Esophagus (tissue), 2 donors: ENCODE measurements around the gene ABCC11. TPM values are rescaled to one million over a fixed set of nuclear protein-coding genes. Genes with fewer than 3 reads are reported as not detected.

Experiments used
- H3K27ac ChIP-seq, 2 donors: one replicate each; pipeline ENCODE4 v1.5.1; 2013; ENCODE audit warnings: low read depth in 2 of 2, mild to moderate bottlenecking in 2 of 2, inconsistent platforms in 1 of 2, low read length in 1 of 2, moderate library complexity in 1 of 2
- H3K27me3 ChIP-seq, 2 donors: one replicate each; pipeline ENCODE4 v1.6.1; 2013; ENCODE audit warnings: low read length in 2 of 2, control low read depth in 1 of 2, mild to moderate bottlenecking in 1 of 2; ENCODE audit not compliant: insufficient read depth in 2 of 2, control insufficient read depth in 1 of 2
- H3K36me3 ChIP-seq, 2 donors: one replicate each; pipeline ENCODE4 v1.6.1; 2013; ENCODE audit warnings: low read length in 1 of 2; ENCODE audit not compliant: control insufficient read depth in 2 of 2, insufficient read depth in 2 of 2
- H3K4me1 ChIP-seq, 2 donors: one replicate each; pipeline ENCODE4 v1.6.1; 2013; ENCODE audit warnings: low read length in 1 of 2; ENCODE audit not compliant: control insufficient read depth in 2 of 2, insufficient read depth in 2 of 2
- H3K4me3 ChIP-seq, 2 donors: one replicate each; pipeline ENCODE4 v1.5.1; 2013; ENCODE audit warnings: low read length in 2 of 2, mild to moderate bottlenecking in 2 of 2, low read depth in 1 of 2, moderate library complexity in 1 of 2
- H3K9me3 ChIP-seq, 2 donors: one replicate each; pipeline ENCODE4 v1.6.1; 2013; ENCODE audit warnings: mild to moderate bottlenecking in 2 of 2, low read depth in 1 of 2, low read length in 1 of 2, moderate library complexity in 1 of 2; ENCODE audit not compliant: control insufficient read depth in 2 of 2, insufficient read depth in 1 of 2
- WGBS, 2 donors: extraction: QIAGEN DNeasy Blood & Tissue Kit; methylation state at CpG; one replicate each; pipeline ENCODE4 v1.1.7; 2013; 5-methylcytosine and 5-hydroxymethylcytosine counted together
- polyA plus RNA-seq, 2 donors: library from polyadenylated mRNA; stranded (reverse); fragments of 200-250 nt; gene quantifications; one replicate each; pipeline ENCODE4 v1.2.3, GENCODE V29; 2013
- donor health status: healthy with polysubstance abuse.
- donor health status: Bipolar disorder and iron deficiency.

The ABCC11 gene
- polyA plus RNA-seq, 2 donors = 0.08 TPM

DNA sequence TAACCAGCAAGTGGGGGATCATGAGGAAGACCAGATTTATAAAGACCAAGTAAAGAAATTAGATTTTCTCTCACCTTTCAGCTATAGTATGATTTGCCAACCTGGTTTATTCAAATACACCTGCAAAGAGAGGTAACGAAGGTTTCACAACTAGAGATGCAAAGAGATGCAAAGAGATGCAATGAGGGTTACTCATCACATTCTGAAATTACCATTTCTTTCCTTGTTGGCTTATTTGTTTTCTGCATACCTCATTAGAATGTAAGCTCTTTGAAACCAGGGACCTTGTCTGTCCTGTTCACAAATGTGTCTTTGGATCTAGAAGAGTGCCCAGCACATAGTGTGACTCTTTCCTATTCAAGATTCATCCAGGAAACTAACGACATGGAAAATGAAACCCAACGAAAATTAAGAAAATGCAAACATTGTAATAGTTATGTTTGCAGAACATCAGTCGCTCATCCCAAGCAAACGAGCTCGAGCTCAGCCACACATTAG, 12.2 kb downstream of the ABCC11 start:
- Histone ChIP-seq H3K36me3 (no peaks in the 10 kb centered on the region), H3K4me1 (no peaks in the 10 kb centered on the region), H3K27me3 (no peaks in the 10 kb centered on the region), H3K27ac (no peak overlapping the region), H3K4me3 (no peak overlapping the region), H3K9me3 (no peaks in the 10 kb centered on the region)
- 69 to 74% methylated on average over 6 of the region's 6 CpGs for WGBS, 2 donors

DNA sequence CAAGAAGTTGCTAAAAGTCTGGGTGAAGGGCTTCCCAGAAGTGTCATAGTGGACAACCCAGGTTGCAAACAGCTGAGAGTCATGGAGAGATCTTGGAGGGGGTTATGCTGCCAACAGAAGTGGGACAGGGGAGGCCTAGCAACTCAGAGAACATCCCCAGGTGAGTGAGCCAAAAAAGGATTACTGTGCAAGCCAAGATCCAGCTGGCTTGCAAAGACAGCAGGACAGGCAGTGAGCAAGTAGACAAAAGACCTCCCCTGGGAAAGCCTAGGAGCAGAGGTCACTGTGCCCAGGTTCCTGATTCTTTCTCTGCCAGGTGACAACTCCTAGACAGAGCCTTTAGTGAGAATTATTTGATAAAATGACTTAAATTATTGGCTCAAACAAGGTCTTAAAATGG, 12.7 kb downstream of the ABCC11 start:
- H3K27ac ChIP-seq = no peak overlapping the region
- H3K4me1 ChIP-seq = no peaks in the 10 kb centered on the region

DNA sequence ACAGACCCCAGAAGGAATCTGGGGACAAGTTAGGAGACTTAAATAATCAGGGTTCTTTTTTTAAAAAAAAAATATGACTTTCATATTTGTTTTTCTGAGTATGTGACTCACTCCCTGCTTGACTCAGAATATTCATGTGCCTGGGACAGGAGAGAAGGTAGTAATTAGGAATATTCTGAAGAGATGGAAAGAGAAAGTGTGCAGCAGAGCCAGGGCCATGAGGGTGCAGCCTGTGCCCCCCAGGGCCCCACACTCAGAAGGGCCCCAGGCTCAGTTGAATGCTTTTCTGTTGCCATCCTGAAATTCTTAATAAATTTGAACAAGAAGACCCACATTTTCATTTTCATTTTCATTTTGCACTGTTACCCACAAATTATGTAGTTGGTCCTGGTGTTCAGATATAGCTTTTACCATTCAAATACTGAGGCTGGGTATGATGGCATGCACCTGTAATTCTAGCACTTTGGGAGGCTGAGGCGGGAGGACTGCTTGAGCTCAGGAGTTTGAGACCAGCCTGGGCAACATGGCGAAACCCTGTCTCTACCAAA, 14.8 kb downstream of the ABCC11 start:
- WGBS, 2 donors = 95 to 98% methylated on average over 2 of the region's 2 CpGs
- Histone ChIP-seq H3K36me3 (no peaks in the 10 kb centered on the region), H3K27me3 (no peaks in the 10 kb centered on the region), H3K27ac (no peak overlapping the region), H3K9me3 (no peaks in the 10 kb centered on the region), H3K4me1 (no peaks in the 10 kb centered on the region), H3K4me3 (no peak overlapping the region)

More for the DNA sequence above, 12.7 kb downstream of the ABCC11 start:
- Histone ChIP-seq H3K4me3 (no peak overlapping the region), H3K9me3 (no peaks in the 10 kb centered on the region), H3K36me3 (no peaks in the 10 kb centered on the region), H3K27me3 (no peaks in the 10 kb centered on the region)

DNA sequence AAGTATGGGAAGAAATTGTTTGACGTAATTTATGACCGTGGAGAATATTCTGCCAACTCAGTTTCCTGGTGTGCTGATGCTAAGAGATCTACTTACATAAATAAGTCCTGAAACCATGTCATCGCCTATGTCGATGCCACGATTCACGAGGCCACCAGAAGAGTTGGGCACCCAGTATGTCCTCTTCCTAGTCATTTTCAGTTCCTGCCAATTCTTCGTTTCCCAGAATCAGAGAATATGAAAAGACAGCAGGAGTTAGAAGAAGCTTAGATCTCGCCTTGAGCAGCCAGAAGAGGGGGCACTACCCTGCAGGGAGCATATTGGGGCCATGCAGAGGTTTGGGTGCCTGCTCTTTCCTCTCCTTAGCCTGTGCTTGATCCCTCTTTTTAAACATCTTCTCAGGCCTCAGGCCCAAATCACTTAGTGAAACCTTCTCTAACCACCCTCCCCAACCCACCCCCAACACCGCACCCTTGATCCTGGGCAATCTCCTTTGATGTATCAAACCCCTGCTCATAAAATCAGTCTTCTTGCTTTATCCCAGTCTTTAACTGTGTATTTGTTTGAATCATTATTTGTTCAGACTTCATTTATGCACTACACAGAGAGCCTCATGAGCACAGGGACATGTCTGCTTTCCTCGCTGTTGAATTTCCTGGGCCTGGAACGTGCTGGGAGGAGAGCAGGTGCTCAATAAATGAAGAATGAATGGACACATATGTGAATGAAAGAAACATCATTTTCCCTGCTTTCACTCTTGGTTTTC, 15.4 kb downstream of the ABCC11 start:
- no peaks in the 10 kb centered on the region for H3K9me3 ChIP-seq
- H3K27me3 ChIP-seq = no peaks in the 10 kb centered on the region
- no peaks in the 10 kb centered on the region for H3K4me1 ChIP-seq
- no peak overlapping the region for H3K4me3 ChIP-seq
- H3K36me3 ChIP-seq = no peaks in the 10 kb centered on the region
- no peak overlapping the region for H3K27ac ChIP-seq
- 70 to 74% methylated on average over 11 of the region's 11 CpGs for WGBS, 2 donors

DNA sequence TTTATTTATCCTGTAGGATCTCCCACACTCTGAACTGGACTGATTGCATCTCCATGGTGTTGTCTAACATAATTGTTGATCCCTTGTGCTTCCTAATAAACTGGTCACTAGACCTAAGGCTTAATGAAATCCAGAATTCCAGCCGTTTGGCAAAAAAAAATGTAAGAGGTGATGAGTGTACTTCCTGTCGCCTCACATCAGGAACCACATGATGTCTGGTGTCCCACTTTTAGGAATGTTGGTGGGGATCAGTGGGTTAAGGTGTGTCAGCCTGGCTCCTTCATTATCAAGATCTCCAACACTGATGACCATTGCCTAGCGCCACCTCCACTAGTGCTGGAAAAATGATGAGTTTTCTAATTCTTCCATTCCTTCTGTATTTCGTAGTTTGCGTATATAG, 21.9 kb downstream of the ABCC11 start:
- Histone ChIP-seq H3K36me3 (no peaks in the 10 kb centered on the region), H3K9me3 (no peaks in the 10 kb centered on the region), H3K27ac (no peak overlapping the region), H3K4me3 (no peak overlapping the region), H3K27me3 (no peaks in the 10 kb centered on the region), H3K4me1 (no peaks in the 10 kb centered on the region)
- 82 to 85% methylated on average over 5 of the region's 5 CpGs for WGBS, 2 donors

DNA sequence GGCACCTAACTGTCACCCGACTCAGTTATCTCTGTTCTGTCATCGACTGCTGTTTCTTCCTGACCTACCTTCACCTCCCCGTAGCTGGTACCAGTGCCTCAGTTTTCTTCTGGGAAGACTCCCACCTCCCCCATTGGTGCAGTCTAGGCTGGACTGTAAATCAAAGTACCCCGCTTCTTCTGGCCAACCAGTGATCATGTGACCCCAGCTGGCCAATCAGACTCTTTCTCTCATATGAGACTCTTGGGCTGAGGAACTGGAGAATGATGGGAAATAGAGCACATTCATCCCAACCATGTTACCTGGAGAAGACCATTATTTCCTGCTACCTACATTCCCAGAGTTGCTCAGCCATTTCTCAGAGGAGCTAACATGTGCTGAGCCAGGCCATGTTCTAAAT, 23.8 kb downstream of the ABCC11 start:
- Histone ChIP-seq H3K27me3 (no peaks in the 10 kb centered on the region), H3K4me3 (no peak overlapping the region), H3K27ac (no peak overlapping the region), H3K9me3 (no peaks in the 10 kb centered on the region), H3K4me1 (no peaks in the 10 kb centered on the region), H3K36me3 (no peaks in the 10 kb centered on the region)
- WGBS, 2 donors = 95 to 100% methylated on average over 4 of the region's 4 CpGs

DNA sequence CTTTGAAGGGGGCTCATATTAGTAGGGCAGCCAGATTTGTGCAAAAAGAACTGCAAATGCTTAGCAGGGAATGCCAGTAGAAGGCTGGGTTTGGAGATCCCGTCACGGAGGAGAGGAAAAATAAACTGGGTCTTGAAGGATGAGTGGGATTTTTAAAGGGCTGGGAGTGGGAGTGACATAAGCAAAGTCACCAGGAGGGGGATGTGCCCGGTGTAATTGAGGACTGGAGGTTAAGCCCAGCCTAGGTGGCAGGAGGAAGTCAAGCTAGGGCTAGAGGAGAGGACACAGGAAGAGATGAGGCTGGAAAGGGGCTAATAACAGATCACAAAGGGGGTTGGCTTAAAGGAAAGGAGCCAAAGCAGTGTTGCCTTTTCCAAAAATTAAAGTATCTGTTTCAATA, 26.4 kb downstream of the ABCC11 start:
- H3K27me3 ChIP-seq = no peaks in the 10 kb centered on the region
- H3K36me3 ChIP-seq = no peaks in the 10 kb centered on the region
- no peak overlapping the region for H3K27ac ChIP-seq
- no peaks in the 10 kb centered on the region for H3K9me3 ChIP-seq
- no peak overlapping the region for H3K4me3 ChIP-seq
- WGBS, 2 donors = 67 to 79% methylated on average over 3 of the region's 3 CpGs
- no peaks in the 10 kb centered on the region for H3K4me1 ChIP-seq

DNA sequence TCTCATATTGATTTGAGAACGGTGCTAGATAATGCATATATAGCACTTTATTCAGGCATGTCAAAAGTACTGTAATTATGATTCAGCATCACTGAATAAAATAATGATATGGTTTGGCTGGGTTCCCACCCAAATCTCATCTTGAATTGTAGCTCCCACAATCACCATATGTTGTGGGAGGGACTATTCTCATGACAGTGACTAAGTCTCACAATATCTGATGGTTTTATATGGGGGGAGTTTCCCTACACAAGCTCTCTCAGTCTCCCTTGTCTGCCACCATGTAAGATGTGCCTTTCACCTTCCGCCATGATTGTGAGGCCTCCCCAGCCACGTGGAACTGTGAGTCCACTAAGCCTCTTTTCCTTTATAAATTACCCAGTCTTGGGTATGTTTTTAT, 28.9 kb downstream of the ABCC11 start:
- Histone ChIP-seq H3K36me3 (no peaks in the 10 kb centered on the region), H3K27ac (no peak overlapping the region)
- 83% methylated on average over 3 of the region's 3 CpGs for WGBS, 2 donors

DNA sequence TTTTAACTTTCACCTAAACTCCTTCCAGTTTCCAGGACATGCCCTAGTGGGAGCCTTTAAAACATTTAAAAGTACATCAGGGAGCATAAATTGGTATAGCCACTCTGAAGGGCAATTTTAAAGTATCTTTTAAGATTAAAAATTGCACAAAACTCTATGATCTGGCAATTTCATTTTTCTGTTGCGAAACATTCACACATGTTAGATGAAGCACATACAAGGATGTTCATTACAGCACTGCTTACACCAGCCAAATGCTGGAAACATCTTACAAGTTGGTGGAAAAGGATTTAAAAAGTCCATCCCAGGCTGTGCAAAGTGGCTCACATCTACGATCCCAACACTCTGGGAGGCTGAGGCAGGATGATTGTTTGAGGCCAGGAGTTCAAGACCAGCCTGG, 29.6 kb downstream of the ABCC11 start:
- no peak overlapping the region for H3K4me3 ChIP-seq
- H3K4me1 ChIP-seq = no peaks in the 10 kb centered on the region
- no peaks in the 10 kb centered on the region for H3K9me3 ChIP-seq
- 81 to 82% methylated on average over 2 of the region's 2 CpGs for WGBS, 2 donors
- no peak overlapping the region for H3K27ac ChIP-seq
- H3K36me3 ChIP-seq = no peaks in the 10 kb centered on the region
- H3K27me3 ChIP-seq = no peaks in the 10 kb centered on the region

More for the DNA sequence above, 28.9 kb downstream of the ABCC11 start:
- Histone ChIP-seq H3K27me3 (no peaks in the 10 kb centered on the region), H3K4me1 (no peaks in the 10 kb centered on the region), H3K4me3 (no peak overlapping the region), H3K9me3 (no peaks in the 10 kb centered on the region)

DNA sequence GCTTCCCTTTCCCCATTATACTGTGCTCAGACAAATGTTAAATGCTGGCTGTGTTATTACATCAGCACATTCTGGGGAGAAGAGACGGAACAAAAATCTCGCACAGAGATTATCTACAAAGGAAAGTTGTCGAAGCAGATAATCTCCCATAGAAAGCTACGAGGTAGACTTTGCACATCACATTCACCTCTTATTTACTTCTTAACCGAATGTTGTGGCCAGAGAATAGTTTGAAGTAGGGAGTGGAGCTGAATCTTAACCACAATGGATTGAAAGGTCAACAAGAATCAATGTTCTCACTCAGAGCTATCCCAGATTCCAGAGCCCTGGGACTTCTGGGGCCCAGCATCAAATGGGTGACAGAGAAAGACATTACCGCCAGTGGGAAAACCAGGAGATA, 31.6 kb downstream of the ABCC11 start:
- H3K9me3 ChIP-seq = no peaks in the 10 kb centered on the region
- peaks cover 2% of the 10 kb centered on the region in 2 donors for H3K4me1 ChIP-seq
- H3K4me3 ChIP-seq = no peak overlapping the region
- 73 to 85% methylated on average over 6 of the region's 6 CpGs for WGBS, 2 donors
- no peak overlapping the region for H3K27ac ChIP-seq
- H3K36me3 ChIP-seq = no peaks in the 10 kb centered on the region
- H3K27me3 ChIP-seq = no peaks in the 10 kb centered on the region
